Osteocyte (in vitro differentiated cells): ENCODE data around the gene MBNL1. TPM values are rescaled to one million over a fixed set of nuclear protein-coding genes. Genes with fewer than 3 reads are reported as not detected.

Source experiments
- DNase-seq: peaks from one replicate; pipeline ENCODE4 v3.0.0; 2021; ENCODE audit warnings: mixed read lengths; ENCODE audit not compliant: unreplicated experiment; ENCODE audit errors: extremely low spot score
- H3K27ac Mint-ChIP-seq: one replicate; pipeline ENCODE4 v1.8.0; 2021; ENCODE audit warnings: mild to moderate bottlenecking, mixed read lengths; ENCODE audit not compliant: unreplicated experiment
- H3K27me3 Mint-ChIP-seq: one replicate; pipeline ENCODE4 v1.8.0; 2021; ENCODE audit warnings: mixed read lengths; ENCODE audit not compliant: unreplicated experiment
- H3K36me3 Mint-ChIP-seq: one replicate; pipeline ENCODE4 v1.8.0; 2021; ENCODE audit warnings: mixed read lengths; ENCODE audit not compliant: unreplicated experiment
- H3K4me1 Mint-ChIP-seq: one replicate; pipeline ENCODE4 v1.8.0; 2021; ENCODE audit warnings: mixed read lengths; ENCODE audit not compliant: unreplicated experiment
- H3K4me3 Mint-ChIP-seq: one replicate; pipeline ENCODE4 v1.8.0; 2021; ENCODE audit warnings: mild to moderate bottlenecking, moderate library complexity, mixed read lengths; ENCODE audit not compliant: unreplicated experiment
- H3K9me3 Mint-ChIP-seq: one replicate; pipeline ENCODE4 v1.8.0; 2021; ENCODE audit warnings: mixed read lengths; ENCODE audit not compliant: unreplicated experiment
- total RNA-seq: library from RNA; stranded (reverse); gene quantifications from 2 replicates; pipeline ENCODE4 v1.2.1, GENCODE V29; 2021
- TF ChIP-seq, protein P1 (sequence below): fragments of 200-600 bp; sonication (generic); IDR thresholded peaks from 2 replicates; pipeline ENCODE4 v1.5.0; 2021; ENCODE audit warnings: antibody characterized with exemption, mild to moderate bottlenecking, moderate library complexity

Gene MBNL1
- total RNA-seq, 1 donor from 2014 or later, result 166 TPM

DNA sequence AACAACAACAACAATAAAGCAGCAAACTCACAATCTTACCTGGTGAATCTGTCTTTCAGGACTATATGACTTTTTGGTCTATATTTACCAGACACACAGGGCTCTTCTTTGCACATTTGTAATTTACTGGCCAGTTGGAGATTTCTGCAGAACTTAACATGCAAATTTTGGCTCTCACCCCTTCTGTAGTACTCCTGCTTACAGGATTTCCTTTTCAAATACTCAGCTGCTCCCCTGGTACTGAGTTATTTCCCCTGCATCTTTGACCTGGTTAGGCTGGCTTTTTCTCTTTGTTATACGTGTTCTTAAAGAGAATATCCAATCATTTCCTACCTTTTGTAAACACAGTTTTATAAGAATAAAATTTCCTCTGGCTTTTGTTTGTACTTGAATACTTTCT is 228.0 kb downstream of the MBNL1 start:
- no peaks in the 10 kb centered on the region for H3K36me3 Mint-ChIP-seq
- no peak for DNase-seq
- H3K27ac Mint-ChIP-seq, result no peak overlapping the region
- TF ChIP-seq, protein P1, sequence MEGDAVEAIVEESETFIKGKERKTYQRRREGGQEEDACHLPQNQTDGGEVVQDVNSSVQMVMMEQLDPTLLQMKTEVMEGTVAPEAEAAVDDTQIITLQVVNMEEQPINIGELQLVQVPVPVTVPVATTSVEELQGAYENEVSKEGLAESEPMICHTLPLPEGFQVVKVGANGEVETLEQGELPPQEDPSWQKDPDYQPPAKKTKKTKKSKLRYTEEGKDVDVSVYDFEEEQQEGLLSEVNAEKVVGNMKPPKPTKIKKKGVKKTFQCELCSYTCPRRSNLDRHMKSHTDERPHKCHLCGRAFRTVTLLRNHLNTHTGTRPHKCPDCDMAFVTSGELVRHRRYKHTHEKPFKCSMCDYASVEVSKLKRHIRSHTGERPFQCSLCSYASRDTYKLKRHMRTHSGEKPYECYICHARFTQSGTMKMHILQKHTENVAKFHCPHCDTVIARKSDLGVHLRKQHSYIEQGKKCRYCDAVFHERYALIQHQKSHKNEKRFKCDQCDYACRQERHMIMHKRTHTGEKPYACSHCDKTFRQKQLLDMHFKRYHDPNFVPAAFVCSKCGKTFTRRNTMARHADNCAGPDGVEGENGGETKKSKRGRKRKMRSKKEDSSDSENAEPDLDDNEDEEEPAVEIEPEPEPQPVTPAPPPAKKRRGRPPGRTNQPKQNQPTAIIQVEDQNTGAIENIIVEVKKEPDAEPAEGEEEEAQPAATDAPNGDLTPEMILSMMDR, result no peak
- peaks cover under 1% of the 10 kb centered on the region for H3K9me3 Mint-ChIP-seq
- H3K4me1 Mint-ChIP-seq, result no peaks in the 10 kb centered on the region
- no peaks in the 10 kb centered on the region for H3K27me3 Mint-ChIP-seq
- H3K4me3 Mint-ChIP-seq, result no peak overlapping the region

DNA sequence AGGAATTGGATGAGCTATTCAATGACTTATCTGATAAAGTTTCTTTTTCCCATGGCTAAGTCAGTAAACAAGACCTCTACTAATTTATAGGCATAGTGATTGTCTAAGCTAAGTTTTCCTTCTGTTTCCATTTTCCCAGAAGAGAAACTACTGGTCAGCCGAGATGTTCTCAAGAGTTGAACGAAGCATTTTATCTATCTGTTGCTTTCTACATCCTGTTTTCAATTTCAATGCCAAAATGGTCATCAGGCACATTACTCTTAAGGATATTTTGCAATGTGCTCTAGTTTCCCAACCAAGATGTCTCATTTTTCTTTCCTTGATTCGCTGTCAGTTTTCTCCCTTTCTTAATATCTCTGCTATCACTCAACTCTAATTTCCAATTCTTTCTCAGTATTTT is 228.7 kb downstream of the MBNL1 start:
- TF ChIP-seq, protein P1, result no peak
- Mint-ChIP-seq H3K4me3 (no peak overlapping the region), H3K4me1 (no peaks in the 10 kb centered on the region), H3K36me3 (no peaks in the 10 kb centered on the region), H3K9me3 (peaks cover 4% of the 10 kb centered on the region), H3K27me3 (no peaks in the 10 kb centered on the region), H3K27ac (no peak overlapping the region)
- no peak for DNase-seq

DNA sequence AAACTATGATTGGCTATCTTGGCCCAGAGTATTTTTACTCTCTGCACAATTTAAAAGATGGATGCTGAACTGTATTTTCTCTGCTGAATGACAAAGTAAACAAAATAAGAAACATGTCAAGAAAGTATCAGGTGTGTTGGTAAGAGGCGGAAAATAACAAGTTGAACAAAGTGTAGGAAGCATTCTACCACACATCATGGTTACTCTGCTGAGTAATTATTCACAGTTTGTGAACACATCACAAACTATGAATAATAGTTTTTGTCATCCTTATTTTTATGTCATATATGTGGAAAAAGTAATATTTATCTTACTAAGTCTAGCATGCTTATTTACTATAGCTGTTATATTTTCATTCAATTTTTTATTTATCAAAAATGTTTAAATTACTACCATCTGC is 229.2 kb downstream of the MBNL1 start:
- Mint-ChIP-seq H3K4me3 (no peak overlapping the region), H3K36me3 (no peaks in the 10 kb centered on the region), H3K27me3 (no peaks in the 10 kb centered on the region), H3K27ac (no peak overlapping the region), H3K9me3 (peaks cover 4% of the 10 kb centered on the region), H3K4me1 (no peaks in the 10 kb centered on the region)
- TF ChIP-seq, protein P1, result no peak
- no peak for DNase-seq

DNA sequence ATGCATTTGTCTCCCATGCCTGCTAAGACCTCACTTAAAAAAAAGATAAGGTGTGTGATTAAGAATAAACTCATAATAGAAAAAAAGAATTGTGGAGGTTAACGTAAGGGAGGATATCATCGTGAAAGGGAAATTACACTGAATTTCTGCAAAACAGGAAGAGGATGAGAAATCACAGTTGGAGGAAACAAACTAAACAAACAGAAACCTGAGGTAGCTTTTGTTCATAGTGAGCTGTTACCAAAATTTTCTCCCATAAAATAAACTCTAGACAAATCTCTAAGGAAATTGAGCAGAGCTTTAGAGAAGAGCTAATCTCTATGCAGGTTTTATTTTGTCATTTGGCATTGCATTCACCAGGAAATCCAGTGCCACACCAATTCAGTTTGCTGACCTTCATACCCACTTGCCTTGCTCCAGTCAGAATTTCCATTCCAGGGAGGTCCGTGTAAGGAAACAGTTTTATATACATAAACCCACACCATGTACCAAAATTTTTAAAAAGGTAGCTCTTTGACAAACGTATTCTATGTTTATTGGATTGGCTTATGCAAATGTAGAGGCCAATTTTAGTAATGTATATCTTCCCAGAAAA is 231.2 kb downstream of the MBNL1 start:
- H3K27ac Mint-ChIP-seq, result no peak overlapping the region
- H3K4me3 Mint-ChIP-seq, result no peak overlapping the region
- H3K36me3 Mint-ChIP-seq, result no peaks in the 10 kb centered on the region

DNA sequence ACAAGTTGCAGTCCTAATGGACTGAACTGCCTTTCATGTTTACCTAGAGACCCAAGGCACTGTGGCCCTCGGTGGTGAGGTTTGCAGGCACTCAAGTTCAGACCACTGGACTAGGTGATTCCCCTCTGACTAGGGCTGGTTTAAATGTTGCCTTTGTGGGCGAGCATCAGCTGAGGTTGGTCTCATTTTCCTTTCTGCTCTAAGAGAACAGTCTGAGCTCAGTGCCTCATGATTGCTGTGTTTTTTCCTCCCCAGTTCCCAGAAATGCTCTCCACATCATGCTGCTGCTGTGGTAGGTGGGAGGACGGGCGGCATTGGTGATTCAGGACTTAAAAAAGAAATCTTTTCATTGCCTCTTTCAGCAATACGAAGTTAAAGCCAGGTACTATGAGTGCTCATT is 237.2 kb downstream of the MBNL1 start:
- DNase-seq, result no peak
- Mint-ChIP-seq H3K27me3 (no peaks in the 10 kb centered on the region), H3K9me3 (peaks cover 4% of the 10 kb centered on the region), H3K4me1 (no peaks in the 10 kb centered on the region), H3K36me3 (no peaks in the 10 kb centered on the region), H3K27ac (no peak overlapping the region), H3K4me3 (no peak overlapping the region)
- TF ChIP-seq, protein P1, result no peak

More for the DNA sequence above, 231.2 kb downstream of the MBNL1 start:
- Mint-ChIP-seq H3K27me3 (no peaks in the 10 kb centered on the region), H3K9me3 (peaks cover 4% of the 10 kb centered on the region), H3K4me1 (no peaks in the 10 kb centered on the region)
- DNase-seq, result no peak
- TF ChIP-seq, protein P1, result no peak
